T-cell (primary cell): ENCODE measurements around the gene STAMBPL1. TPM values are rescaled to one million over a fixed set of nuclear protein-coding genes. Genes with fewer than 3 reads are reported as not detected.

Source experiments
- ATAC-seq, 4 experiments: fragments of 200-7000 bp in 3 of 4; fragments of 150-1000 bp in 1 of 4; cut with Tn5 transposase; replicated peaks in 1 of 4; 1 replicate in 3 of 4; 2 replicates in 1 of 4; pipeline ENCODE4 v1.10.0; 2021; ENCODE audit warnings: moderate library complexity in 3 of 4, mild to moderate bottlenecking in 2 of 4, moderate number of reproducible peaks in 1 of 4
- CTCF ChIA-PET, 2 donors: fragments of 300-600 bp; sonication (Branson Sonifier 250); formaldehyde crosslinking; loops; one replicate each; lab custom pipeline; 2022; ENCODE audit warnings: antibody characterized with exemption in 2 of 2; lab: Charles Lee
- POLR2A ChIA-PET, 2 donors: fragments of 300-600 bp; sonication (Branson Sonifier 250); formaldehyde crosslinking; loops; one replicate each; lab custom pipeline; 2022; ENCODE audit warnings: antibody characterized with exemption in 2 of 2; lab: Charles Lee
- DNase-seq, 35 experiments: peaks; one replicate each; pipeline versions ENCODE4 v3.0.0 to v3.0.0-alpha.2; 2013 to 2023
- H3K27ac ChIP-seq: one replicate; pipeline ENCODE4 v1.5.1; 2013; ENCODE audit warnings: low read length
- H3K27me3 ChIP-seq, 2 experiments: replicated peaks in 1 of 2; 1 replicate in 1 of 2; 2 replicates in 1 of 2; pipeline versions ENCODE4 v1.6.1 to v1.7.0; 2013; ENCODE audit warnings: low read length in 1 of 2, mixed read lengths in 1 of 2; ENCODE audit not compliant: control insufficient read depth in 2 of 2, insufficient read depth in 2 of 2; ENCODE audit errors: extremely low read depth in 1 of 2
- H3K36me3 ChIP-seq, 2 donors: 1 replicate in 1 of 2; 2 replicates in 1 of 2; pipeline versions ENCODE4 v1.6.1 to v1.7.0; 2013; ENCODE audit warnings: low read length in 1 of 2; ENCODE audit not compliant: control insufficient read depth in 2 of 2, insufficient read depth in 1 of 2; ENCODE audit errors: extremely low read depth in 1 of 2
- H3K4me1 ChIP-seq, 2 experiments: 1 replicate in 1 of 2; 2 replicates in 1 of 2; pipeline versions ENCODE4 v1.6.1 to v1.7.0; 2013; ENCODE audit warnings: low read length in 2 of 2, mixed read lengths in 1 of 2; ENCODE audit not compliant: insufficient read depth in 2 of 2, control insufficient read depth in 1 of 2; ENCODE audit errors: extremely low read depth in 1 of 2
- H3K4me3 ChIP-seq, 2 donors: 1 replicate in 1 of 2; 2 replicates in 1 of 2; pipeline versions ENCODE4 v1.5.1 to v1.7.0; 2013; ENCODE audit warnings: mild to moderate bottlenecking in 2 of 2, low read length in 1 of 2, moderate library complexity in 1 of 2; ENCODE audit not compliant: control insufficient read depth in 1 of 2; ENCODE audit errors: extremely low read depth in 1 of 2
- H3K9me3 ChIP-seq: 2 replicates; pipeline ENCODE4 v1.7.0; 2013
- H3K27ac Mint-ChIP-seq, 2 donors: one replicate each; pipeline ENCODE4 v1.8.0; 2020 to 2021; ENCODE audit warnings: mild to moderate bottlenecking in 2 of 2, mixed read lengths in 2 of 2
- H3K27me3 Mint-ChIP-seq, 2 donors: one replicate each; pipeline ENCODE4 v1.8.0; 2021 to 2022; ENCODE audit warnings: mixed read lengths in 2 of 2
- H3K36me3 Mint-ChIP-seq: one replicate; pipeline ENCODE4 v1.8.0; 2021; ENCODE audit warnings: mixed read lengths
- H3K4me1 Mint-ChIP-seq, 3 donors: one replicate each; pipeline ENCODE4 v1.8.0; 2020 to 2022; ENCODE audit warnings: mixed read lengths in 3 of 3, mild to moderate bottlenecking in 1 of 3
- H3K4me3 Mint-ChIP-seq, 3 donors: one replicate each; pipeline ENCODE4 v1.8.0; 2020 to 2022; ENCODE audit warnings: mild to moderate bottlenecking in 3 of 3, mixed read lengths in 3 of 3, moderate library complexity in 3 of 3
- H3K9me3 Mint-ChIP-seq, 3 donors: one replicate each; pipeline ENCODE4 v1.8.0; 2020 to 2022; ENCODE audit warnings: mixed read lengths in 3 of 3
- WGBS: methylation state at CpG from one replicate; pipeline ENCODE4 v1.1.5; 2013; ENCODE audit warnings: missing lambda C conversion rate; ENCODE audit not compliant: insufficient coverage; 5-methylcytosine and 5-hydroxymethylcytosine counted together
- total RNA-seq, 35 experiments: library from RNA in 6 of 35; stranded (reverse) in 6 of 35; fragments of 120-200 nt in 1 of 35; gene quantifications; one replicate each; pipeline versions ENCODE4 v1.2.1 to v1.2.4 and lab custom pipeline; 2013 to 2026

The STAMBPL1 gene
- total RNA-seq, 5 donors from 2014 or later (not counting 1 experiment from before 2014, with no cell fraction given), result 27.5 to 37.8 (median 34.5) TPM

DNA sequence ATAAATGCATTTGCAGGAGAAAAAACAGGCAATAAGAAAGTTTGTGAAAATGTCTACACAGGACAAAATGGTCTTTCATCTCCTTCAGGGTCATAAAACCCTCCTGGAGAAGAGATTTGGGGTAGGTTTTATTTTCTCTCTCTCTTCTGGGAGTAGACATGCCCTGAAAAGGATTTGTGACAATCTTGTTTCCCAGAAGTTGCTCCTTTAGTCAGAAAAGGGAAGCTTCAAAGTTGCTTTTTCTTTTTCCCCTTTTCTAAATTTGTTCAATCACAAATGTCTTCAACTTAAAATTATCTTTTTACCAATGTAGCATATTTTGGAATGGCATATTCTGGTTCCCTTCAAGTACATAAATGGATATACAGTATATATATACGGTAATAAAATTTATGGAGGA lies 19.0 kb upstream of the STAMBPL1 start:
- DNase-seq, result no peak
- no CpG with 5 or more reads among the region's 1 CpG for WGBS
- Histone ChIP-seq H3K36me3 (no peaks in the 10 kb centered on the region), H3K9me3 (no peaks in the 10 kb centered on the region), H3K4me3 (no peak overlapping the region), H3K27me3 (no peaks in the 10 kb centered on the region), H3K4me1 (no peaks in the 10 kb centered on the region), H3K27ac (no peak overlapping the region)
- Mint-ChIP-seq H3K27ac (no peak overlapping the region), H3K4me1 (no peaks in the 10 kb centered on the region), H3K27me3 (peaks cover 0 to 8% of the 10 kb centered on the region in 2 donors), H3K9me3 (no peaks in the 10 kb centered on the region), H3K4me3 (no peak overlapping the region), H3K36me3 (no peaks in the 10 kb centered on the region)
- POLR2A ChIA-PET, result no interaction called here
- CTCF ChIA-PET, result interaction anchor here (0.7 to 1.4 kb wide), 3 partner anchors 12 to 390 kb away, joined by 3 to 5 read pairs (median 3); no protein-coding TSS in a partner anchor
- ATAC-seq, result no peak

- no peaks in the 10 kb centered on the region for H3K36me3 ChIP-seq
- no peaks in the 10 kb centered on the region for H3K27me3 ChIP-seq
- no peak overlapping the region for H3K27ac Mint-ChIP-seq
- no peak for ATAC-seq
- CTCF ChIA-PET, result interaction anchor here (0.6 to 1.6 kb wide), 4 partner anchors 28 to 798 kb away, joined by 3 to 5 read pairs (median 4); no protein-coding TSS in a partner anchor
- no peaks in the 10 kb centered on the region for H3K9me3 ChIP-seq
- no peaks in the 10 kb centered on the region for H3K9me3 Mint-ChIP-seq
- no peaks in the 10 kb centered on the region for H3K4me1 Mint-ChIP-seq
- no peak overlapping the region for H3K27ac ChIP-seq
- WGBS, result no CpG with 5 or more reads among the region's 4 CpGs
- no peaks in the 10 kb centered on the region for H3K36me3 Mint-ChIP-seq
- no peaks in the 10 kb centered on the region for H3K4me1 ChIP-seq
- peak in 1 of 35 experiments; percentile 25 for DNase-seq
- H3K4me3 ChIP-seq, result no peak overlapping the region
- POLR2A ChIA-PET, result no interaction called here
- no peak overlapping the region for H3K4me3 Mint-ChIP-seq
- H3K27me3 Mint-ChIP-seq, result peaks cover 0 to 6% of the 10 kb centered on the region in 2 donors
Measured at GRCh38 chr10:88865281-88865876, 14.7 kb upstream of the STAMBPL1 start.

GRCh38 chr10:88866454-88866853 lies 13.6 kb upstream of the STAMBPL1 start:
- ChIA-PET POLR2A (no interaction called here), CTCF (no interaction called here)
- H3K27ac Mint-ChIP-seq, result no peak overlapping the region
- Histone ChIP-seq H3K36me3 (no peaks in the 10 kb centered on the region), H3K27me3 (no peaks in the 10 kb centered on the region), H3K4me1 (no peaks in the 10 kb centered on the region), H3K9me3 (no peaks in the 10 kb centered on the region), H3K4me3 (no peak overlapping the region), H3K27ac (no peak overlapping the region)
- 100% methylated on average over 2 of the region's 2 CpGs for WGBS
- H3K9me3 Mint-ChIP-seq, result peaks cover 0 to 3% (median 0%) of the 10 kb centered on the region in 3 donors
- DNase-seq (no peak), ATAC-seq (no peak)
- H3K36me3 Mint-ChIP-seq, result no peaks in the 10 kb centered on the region
- H3K4me1 Mint-ChIP-seq, result no peaks in the 10 kb centered on the region
- H3K27me3 Mint-ChIP-seq, result peaks cover 0 to 6% of the 10 kb centered on the region in 2 donors
- H3K4me3 Mint-ChIP-seq, result no peak overlapping the region

DNA sequence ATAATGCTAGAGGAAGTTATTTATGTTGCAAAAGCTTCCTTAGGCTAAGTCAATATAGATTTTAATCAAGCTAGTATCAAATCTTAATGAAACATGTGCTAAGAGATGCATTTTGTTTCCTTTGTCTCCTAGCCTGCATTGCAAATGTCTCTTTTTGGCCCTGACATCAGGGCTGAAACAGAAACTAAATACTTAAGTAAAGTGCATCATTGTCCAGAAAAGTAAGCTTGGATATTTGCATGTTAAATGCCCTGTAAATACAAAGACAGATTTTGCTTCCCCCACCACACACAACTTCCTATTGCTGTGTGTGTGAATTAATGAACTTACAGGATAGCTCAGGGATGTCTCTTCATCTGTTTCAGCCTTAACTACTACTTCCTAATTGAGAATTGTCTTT lies 10.0 kb upstream of the STAMBPL1 start:
- H3K4me1 Mint-ChIP-seq, result no peaks in the 10 kb centered on the region
- ATAC-seq (no peak), DNase-seq (no peak)
- H3K27ac Mint-ChIP-seq, result no peak overlapping the region
- Histone ChIP-seq H3K4me1 (no peaks in the 10 kb centered on the region), H3K36me3 (no peaks in the 10 kb centered on the region), H3K4me3 (no peak overlapping the region), H3K27ac (no peak overlapping the region), H3K27me3 (no peaks in the 10 kb centered on the region), H3K9me3 (no peaks in the 10 kb centered on the region)
- H3K4me3 Mint-ChIP-seq, result no peak overlapping the region
- CTCF ChIA-PET, result interaction anchor here in 1 of 2 donors (0.7 to 1.2 kb wide), 4 partner anchors 35 to 336 kb away, joined by 3 to 4 read pairs (median 4); no protein-coding TSS in a partner anchor
- POLR2A ChIA-PET, result no interaction called here
- H3K27me3 Mint-ChIP-seq, result peaks cover 0 to 1% of the 10 kb centered on the region in 2 donors
- H3K9me3 Mint-ChIP-seq, result peaks cover 0 to 3% (median 0%) of the 10 kb centered on the region in 3 donors
- H3K36me3 Mint-ChIP-seq, result no peaks in the 10 kb centered on the region

DNA sequence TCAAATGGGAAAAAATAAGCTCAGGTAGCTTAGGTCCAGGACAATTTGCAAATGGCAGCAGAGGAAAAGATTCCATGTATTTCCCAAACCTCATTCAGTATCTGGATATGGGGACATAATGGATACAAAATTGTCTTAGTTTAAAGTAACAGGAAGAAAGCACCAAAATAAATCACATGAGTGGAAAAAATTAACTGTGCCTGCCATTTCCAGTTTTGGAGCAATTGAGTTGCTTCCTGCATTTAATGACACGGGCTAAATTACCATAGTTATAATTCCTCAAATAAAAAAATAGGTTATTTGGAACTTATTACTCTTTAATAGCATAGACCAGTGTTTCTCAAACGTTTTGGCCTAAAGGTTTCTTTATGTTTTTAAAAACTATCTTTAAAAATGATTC lies 6.3 kb upstream of the STAMBPL1 start:
- ChIA-PET CTCF (interaction anchor here in 1 of 2 donors (0.6 to 1.5 kb wide), 2 partner anchors 61 to 70 kb away, joined by 3 to 4 read pairs; no protein-coding TSS in a partner anchor), POLR2A (no interaction called here)
- DNase-seq (no peak), ATAC-seq (no peak)
- peaks cover 5 to 6% of the 10 kb centered on the region in 2 experiments for H3K4me1 ChIP-seq
- H3K27ac ChIP-seq, result no peak overlapping the region
- Mint-ChIP-seq H3K9me3 (peaks cover 0 to 3% (median 0%) of the 10 kb centered on the region in 3 donors), H3K4me3 (no peak overlapping the region), H3K27ac (no peak overlapping the region), H3K27me3 (no peaks in the 10 kb centered on the region), H3K4me1 (peaks cover 9 to 17% (median 10%) of the 10 kb centered on the region in 3 donors), H3K36me3 (no peaks in the 10 kb centered on the region)
- no peaks in the 10 kb centered on the region for H3K27me3 ChIP-seq
- no peaks in the 10 kb centered on the region for H3K9me3 ChIP-seq
- WGBS, result no CpG with 5 or more reads among the region's 2 CpGs
- no peaks in the 10 kb centered on the region for H3K36me3 ChIP-seq
- no peak overlapping the region for H3K4me3 ChIP-seq

- Mint-ChIP-seq H3K4me1 (peaks cover 14 to 19% (median 15%) of the 10 kb centered on the region in 3 donors), H3K27me3 (no peaks in the 10 kb centered on the region), H3K9me3 (peaks cover 0 to 3% (median 0%) of the 10 kb centered on the region in 3 donors), H3K27ac (no peak overlapping the region), H3K36me3 (no peaks in the 10 kb centered on the region), H3K4me3 (no peak overlapping the region)
- DNase-seq (no peak), ATAC-seq (no peak)
- H3K4me1 ChIP-seq, result peaks cover 10% of the 10 kb centered on the region in 2 experiments
- H3K36me3 ChIP-seq, result no peaks in the 10 kb centered on the region
- WGBS, result 100% methylated on average over 1 of the region's 2 CpGs
- no peaks in the 10 kb centered on the region for H3K9me3 ChIP-seq
- H3K27me3 ChIP-seq, result no peaks in the 10 kb centered on the region
- H3K4me3 ChIP-seq, result no peak overlapping the region
- no peak overlapping the region for H3K27ac ChIP-seq
- ChIA-PET POLR2A (no interaction called here), CTCF (no interaction called here)
Measured at GRCh38 chr10:88874281-88874680, 5.8 kb upstream of the STAMBPL1 start.
